MM.1S (cell line): ENCODE data around the gene AIMP1.

Experiments used
- DNase-seq: peaks from one replicate; pipeline ENCODE4 v3.0.0-alpha.2; 2015
- H2AFZ ChIP-seq: fragments of 300-600 bp; sonication (generic); 2 replicates; pipeline ENCODE4 v1.6.0; 2016; ENCODE audit warnings: antibody characterized with exemption, low read length
- H3F3A ChIP-seq: fragments of 300-600 bp; sonication (generic); 2 replicates; pipeline ENCODE4 v1.6.1; 2016; ENCODE audit warnings: mild to moderate bottlenecking, antibody characterized with exemption, low read length, moderate library complexity, mixed read lengths; ENCODE audit not compliant: insufficient read depth
- H3K27ac ChIP-seq: fragments of 300-600 bp; sonication (generic); 2 replicates; pipeline ENCODE4 v1.5.1; 2016; ENCODE audit warnings: mild to moderate bottlenecking, low read length
- H3K27me3 ChIP-seq: fragments of 300-600 bp; sonication (generic); replicated peaks from 2 replicates; pipeline ENCODE4 v1.6.0; 2016; ENCODE audit warnings: low read length; ENCODE audit not compliant: insufficient read depth
- H3K36me3 ChIP-seq: fragments of 300-600 bp; sonication (generic); replicated peaks from 2 replicates; pipeline ENCODE4 v1.6.1; 2016; ENCODE audit warnings: mild to moderate bottlenecking, low read length, mixed read lengths; ENCODE audit not compliant: insufficient read depth
- H3K4me1 ChIP-seq: fragments of 300-600 bp; sonication (generic); 2 replicates; pipeline ENCODE4 v1.6.1; 2016; ENCODE audit warnings: low read length, mixed read lengths
- H3K4me2 ChIP-seq: fragments of 300-600 bp; sonication (generic); 2 replicates; pipeline ENCODE4 v1.6.0; 2016; ENCODE audit warnings: low read depth, low read length
- H3K4me3 ChIP-seq: fragments of 300-600 bp; sonication (generic); 2 replicates; pipeline ENCODE4 v1.5.1; 2016; ENCODE audit warnings: low read length, mixed read lengths
- H3K79me2 ChIP-seq: fragments of 300-600 bp; sonication (generic); 2 replicates; pipeline ENCODE4 v1.6.1; 2016; ENCODE audit warnings: mixed run types, low read length, mixed read lengths
- H3K9ac ChIP-seq: fragments of 300-600 bp; sonication (generic); 2 replicates; pipeline ENCODE4 v1.6.1; 2016; ENCODE audit warnings: low read length, mixed read lengths
- H3K9me2 ChIP-seq: fragments of 300-600 bp; sonication (generic); replicated peaks from 2 replicates; pipeline ENCODE4 v1.6.1; 2016; ENCODE audit warnings: mild to moderate bottlenecking, low read length, mixed read lengths; ENCODE audit not compliant: insufficient read depth
- H3K9me3 ChIP-seq: fragments of 300-600 bp; sonication (generic); replicated peaks from 2 replicates; pipeline ENCODE4 v1.6.1; 2016; ENCODE audit warnings: mild to moderate bottlenecking, low read length, mixed read lengths; ENCODE audit not compliant: insufficient read depth
- H4K20me1 ChIP-seq: fragments of 300-600 bp; sonication (generic); 2 replicates; pipeline ENCODE4 v1.6.1; 2016; ENCODE audit warnings: mild to moderate bottlenecking, low read length, moderate library complexity, mixed read lengths; ENCODE audit not compliant: insufficient read depth
- CTCF ChIP-seq: fragments of 300-600 bp; sonication (generic); IDR thresholded peaks from 2 replicates; pipeline ENCODE4 v1.5.1; 2016; ENCODE audit warnings: antibody characterized with exemption, low read length, mixed read lengths
- EZH2 ChIP-seq: fragments of 300-600 bp; sonication (generic); optimal IDR thresholded peaks from 2 replicates; pipeline ENCODE3; 2017; ENCODE audit warnings: low read depth, mild to moderate bottlenecking, antibody characterized with exemption, low read length, mixed read lengths
- EZH2phosphoT487 ChIP-seq: fragments of 300-600 bp; sonication (generic); IDR thresholded peaks from 2 replicates; pipeline ENCODE4 v1.6.1; 2018; ENCODE audit warnings: antibody characterized with exemption, low read length

The AIMP1 gene

GRCh38 chr4:106371161-106371560, 54.8 kb downstream of the AIMP1 start:
- Histone ChIP-seq H3F3A (no peaks in the 10 kb centered on the region), H3K4me3 (no peak overlapping the region), H3K27ac (no peak overlapping the region), H3K9me3 (no peaks in the 10 kb centered on the region), H3K36me3 (no peaks in the 10 kb centered on the region), H4K20me1 (no peaks in the 10 kb centered on the region), H3K4me2 (no peak overlapping the region), H3K9ac (no peak overlapping the region), H3K27me3 (no peaks in the 10 kb centered on the region), H2AFZ (no peak overlapping the region), H3K79me2 (no peaks in the 10 kb centered on the region), H3K9me2 (no peaks in the 10 kb centered on the region), H3K4me1 (no peaks in the 10 kb centered on the region)
- TF ChIP-seq EZH2 (no peak), EZH2phosphoT487 (no peak), CTCF (no peak)
- DNase-seq: no peak

- Histone ChIP-seq H3F3A (no peaks in the 10 kb centered on the region), H2AFZ (no peak overlapping the region), H3K27ac (no peak overlapping the region), H3K79me2 (no peaks in the 10 kb centered on the region), H3K9ac (no peak overlapping the region), H3K4me2 (no peak overlapping the region), H3K9me2 (no peaks in the 10 kb centered on the region), H3K36me3 (no peaks in the 10 kb centered on the region), H3K4me3 (no peak overlapping the region), H3K4me1 (no peaks in the 10 kb centered on the region), H4K20me1 (no peaks in the 10 kb centered on the region), H3K27me3 (no peaks in the 10 kb centered on the region), H3K9me3 (no peaks in the 10 kb centered on the region)
- no peak for DNase-seq
- TF ChIP-seq CTCF (no peak), EZH2phosphoT487 (no peak), EZH2 (no peak)
Observed at GRCh38 chr4:106373026-106373425, 56.7 kb downstream of the AIMP1 start.

- no peaks in the 10 kb centered on the region for H3K36me3 ChIP-seq
- H3K9ac ChIP-seq: no peak overlapping the region
- no peak overlapping the region for H2AFZ ChIP-seq
- H3K27ac ChIP-seq: no peak overlapping the region
- no peak for TF ChIP-seq CTCF
- no peak for TF ChIP-seq EZH2phosphoT487
- no peak for TF ChIP-seq EZH2
- H3K9me2 ChIP-seq: no peaks in the 10 kb centered on the region
- no peaks in the 10 kb centered on the region for H4K20me1 ChIP-seq
- DNase-seq: no peak
- H3F3A ChIP-seq: no peaks in the 10 kb centered on the region
- H3K27me3 ChIP-seq: no peaks in the 10 kb centered on the region
- H3K4me1 ChIP-seq: no peaks in the 10 kb centered on the region
- H3K4me3 ChIP-seq: no peak overlapping the region
- H3K9me3 ChIP-seq: no peaks in the 10 kb centered on the region
- no peaks in the 10 kb centered on the region for H3K79me2 ChIP-seq
- no peak overlapping the region for H3K4me2 ChIP-seq
Observed at GRCh38 chr4:106380179-106380578, 63.8 kb downstream of the AIMP1 start.
